HG03159 (cell line): ENCODE data around the gene GPR55.

Experiments
- ATAC-seq: cut with Tn5 transposase; IDR thresholded peaks from one replicate; pipeline ENCODE4 v1.9.1; 2021; ENCODE audit warnings: mild to moderate bottlenecking, moderate library complexity; ENCODE audit not compliant: unreplicated experiment

Gene GPR55

DNA sequence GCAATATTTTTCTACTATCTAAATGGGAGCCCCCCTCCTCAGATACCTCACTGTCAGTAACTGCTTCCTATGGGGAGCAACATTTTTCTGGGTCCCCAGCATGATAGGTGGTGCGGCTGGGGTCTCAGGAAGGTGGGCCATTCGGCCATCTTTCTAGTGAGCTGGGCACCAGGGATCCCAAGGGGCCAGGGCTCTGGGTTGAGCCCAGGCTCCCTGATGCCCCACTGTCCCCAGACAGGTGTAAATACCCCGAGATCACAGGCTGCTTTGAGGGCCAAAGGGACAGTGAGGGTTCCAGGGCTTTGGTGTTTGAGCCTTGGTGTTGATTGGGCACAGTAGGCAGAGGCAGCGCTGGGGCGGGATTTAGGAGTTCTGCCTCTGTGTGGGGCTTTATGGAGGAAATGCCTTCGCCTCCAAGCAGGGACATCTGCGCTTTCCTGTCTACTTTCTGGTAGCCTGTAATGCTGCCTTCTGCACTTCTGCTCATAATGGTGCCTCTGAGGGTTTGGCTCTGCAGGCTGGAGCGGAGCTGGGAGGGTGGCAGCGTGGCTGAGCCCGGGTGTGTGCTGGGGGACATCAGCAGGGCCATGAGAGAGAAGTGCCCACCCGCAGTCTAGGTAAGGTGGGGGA, 55.0 kb downstream of the GPR55 start:
- ATAC-seq, result no peak

- ATAC-seq, result no peak
Measured at GRCh38 chr2:230868947-230869913, 55.8 kb downstream of the GPR55 start.

GRCh38 chr2:230868161-230868946, 56.7 kb downstream of the GPR55 start:
- ATAC-seq, result no peak

GRCh38 chr2:230866756-230867523, 58.1 kb downstream of the GPR55 start:
- no peak for ATAC-seq

DNA sequence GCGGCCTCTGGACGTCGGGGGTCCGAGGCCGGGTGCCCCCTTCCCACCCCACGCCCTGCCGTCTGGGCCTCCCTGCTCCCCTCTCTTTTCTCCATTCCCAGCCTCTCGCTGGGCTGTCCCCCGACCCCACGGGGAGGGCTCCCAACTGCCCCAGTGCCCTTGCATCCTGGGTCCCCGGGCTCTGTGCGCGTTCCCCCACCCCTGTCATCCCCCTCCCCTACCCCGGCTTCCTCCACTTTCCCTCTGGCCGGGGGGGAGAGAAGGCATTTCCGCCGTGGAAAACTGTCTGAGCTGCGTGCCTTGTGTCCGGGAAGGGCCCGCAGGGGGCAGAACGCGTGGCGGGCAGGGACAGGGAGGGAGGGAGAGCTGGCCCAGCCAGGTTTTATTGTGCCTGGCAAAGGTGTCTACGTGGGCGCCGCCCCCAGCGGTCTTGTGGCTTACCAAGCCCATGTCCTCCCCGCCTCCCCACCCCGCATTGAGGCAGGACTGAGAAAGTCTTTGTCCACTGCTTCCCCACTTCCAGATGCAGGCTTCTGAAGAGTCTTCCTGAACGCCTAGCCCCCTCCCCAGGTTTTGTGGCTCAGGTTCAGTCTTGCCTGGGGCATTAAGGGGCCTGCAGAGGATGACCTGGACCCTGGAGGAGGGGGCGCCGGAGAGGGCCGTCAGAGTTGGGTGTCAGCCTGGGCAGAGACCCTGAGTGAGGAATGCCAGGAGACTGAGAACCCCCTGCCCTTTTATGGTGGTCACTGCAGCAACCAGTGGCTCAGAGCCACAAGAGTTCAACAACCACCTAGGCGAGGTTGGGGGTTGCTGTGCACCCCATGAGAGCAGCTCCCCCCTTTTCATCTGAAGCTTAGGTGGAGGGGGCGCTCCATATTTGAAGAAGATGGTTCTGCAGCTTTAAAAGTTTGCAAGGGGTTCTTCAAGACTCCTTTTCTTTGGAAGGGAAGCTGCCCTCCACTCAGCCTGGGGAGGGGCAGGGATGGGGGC, 59.0 kb downstream of the GPR55 start:
- ATAC-seq, result no peak

DNA sequence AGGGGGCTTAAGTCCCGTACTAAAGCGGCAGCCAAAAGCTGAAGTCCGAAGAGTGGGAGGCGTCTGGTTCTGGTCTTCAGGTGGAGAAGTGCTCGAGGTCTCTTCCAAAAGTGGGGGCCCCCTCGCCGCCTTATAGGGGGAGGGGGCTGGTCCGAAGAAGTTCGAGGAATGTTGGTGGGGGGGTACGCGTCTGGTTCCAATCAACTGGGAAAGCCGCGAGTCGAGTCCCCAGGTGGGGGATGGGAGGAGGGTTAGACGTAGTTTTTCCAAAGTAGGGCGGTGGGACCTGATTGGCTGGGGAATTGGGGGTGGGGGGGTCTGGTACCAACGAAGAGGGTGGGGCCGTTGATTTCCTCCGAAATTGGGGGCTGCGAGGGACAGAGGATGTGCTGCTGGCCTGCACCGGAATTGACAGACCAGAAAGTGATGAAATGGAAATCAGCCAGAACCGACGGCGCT, 59.7 kb downstream of the GPR55 start:
- ATAC-seq, result no peak

DNA sequence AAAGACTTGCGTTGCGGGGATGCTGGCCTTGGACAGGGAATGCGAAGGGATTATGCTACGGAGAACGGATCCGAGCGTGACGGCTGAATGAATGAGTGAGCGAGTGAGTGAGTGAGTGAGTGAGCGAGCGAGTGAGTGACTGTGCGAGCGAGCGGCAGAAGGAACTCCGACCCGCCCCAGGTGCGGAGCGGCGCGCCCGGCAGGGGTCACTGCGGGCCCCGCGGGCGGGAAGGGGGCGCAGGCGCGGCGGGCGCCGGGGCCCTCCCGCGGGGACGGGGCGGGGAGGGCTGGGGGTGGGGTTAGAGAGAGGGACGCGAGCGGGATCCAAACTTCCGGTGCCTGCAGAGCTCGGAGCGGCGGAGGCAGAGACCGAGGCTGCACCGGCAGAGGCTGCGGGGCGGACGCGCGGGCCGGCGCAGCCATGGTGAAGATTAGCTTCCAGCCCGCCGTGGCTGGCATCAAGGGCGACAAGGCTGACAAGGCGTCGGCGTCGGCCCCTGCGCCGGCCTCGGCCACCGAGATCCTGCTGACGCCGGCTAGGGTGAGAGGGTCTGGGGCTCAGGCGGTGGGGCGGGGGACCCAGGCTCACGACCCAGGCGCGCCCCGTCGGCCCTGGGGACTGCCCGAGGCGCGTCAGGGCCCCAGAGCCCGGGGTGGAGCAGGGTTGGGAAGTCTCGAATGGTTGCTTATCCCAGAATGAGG, 60.3 kb downstream of the GPR55 start, which contains the start of gene ITM2C:
Gene ITM2C, plus strand, starts transcription at position 338 of the 702 bp plus-strand sequence. Its CDS starts 84 bp downstream, at position 422.
- peak; percentile 76 for ATAC-seq

- no peak for ATAC-seq
Measured at GRCh38 chr2:230864122-230864604, 60.9 kb downstream of the GPR55 start.

GRCh38 chr2:230863442-230864121, 61.5 kb downstream of the GPR55 start:
- ATAC-seq, result no peak

DNA sequence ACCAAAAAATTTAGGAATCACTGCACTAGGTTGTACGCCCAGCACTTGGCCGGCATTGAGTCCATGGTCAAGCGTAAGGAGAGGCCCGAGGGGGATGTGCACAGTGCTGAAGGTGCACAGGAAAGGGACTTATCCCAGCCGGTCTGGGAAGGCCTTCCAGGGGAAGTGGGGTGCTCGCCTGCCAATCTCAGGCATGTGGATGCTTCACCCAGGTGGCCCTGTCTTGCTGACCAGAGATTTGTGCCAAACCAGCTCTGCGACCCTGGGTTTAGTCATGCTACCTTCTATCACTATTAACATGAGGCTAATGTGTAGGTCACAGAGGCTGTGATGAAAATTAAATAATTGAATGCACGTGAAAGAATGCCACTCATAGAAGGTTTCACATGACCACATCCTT, 62.0 kb downstream of the GPR55 start:
- no peak for ATAC-seq

GRCh38 chr2:230862292-230862691, 62.8 kb downstream of the GPR55 start:
- no peak for ATAC-seq

- no peak for ATAC-seq
Measured at GRCh38 chr2:230861552-230862255, 63.3 kb downstream of the GPR55 start.
